ENCODE results near the gene TSPYL2. TPM values are rescaled to one million over a fixed set of nuclear protein-coding genes. Genes with fewer than 3 reads are reported as not detected.

TSPYL2 gene
- total RNA-seq (2022; extraction: Qiagen RNA extraction): 27.5 to 36.1 TPM (median 32.5 TPM) in 5 replicates

DNA sequence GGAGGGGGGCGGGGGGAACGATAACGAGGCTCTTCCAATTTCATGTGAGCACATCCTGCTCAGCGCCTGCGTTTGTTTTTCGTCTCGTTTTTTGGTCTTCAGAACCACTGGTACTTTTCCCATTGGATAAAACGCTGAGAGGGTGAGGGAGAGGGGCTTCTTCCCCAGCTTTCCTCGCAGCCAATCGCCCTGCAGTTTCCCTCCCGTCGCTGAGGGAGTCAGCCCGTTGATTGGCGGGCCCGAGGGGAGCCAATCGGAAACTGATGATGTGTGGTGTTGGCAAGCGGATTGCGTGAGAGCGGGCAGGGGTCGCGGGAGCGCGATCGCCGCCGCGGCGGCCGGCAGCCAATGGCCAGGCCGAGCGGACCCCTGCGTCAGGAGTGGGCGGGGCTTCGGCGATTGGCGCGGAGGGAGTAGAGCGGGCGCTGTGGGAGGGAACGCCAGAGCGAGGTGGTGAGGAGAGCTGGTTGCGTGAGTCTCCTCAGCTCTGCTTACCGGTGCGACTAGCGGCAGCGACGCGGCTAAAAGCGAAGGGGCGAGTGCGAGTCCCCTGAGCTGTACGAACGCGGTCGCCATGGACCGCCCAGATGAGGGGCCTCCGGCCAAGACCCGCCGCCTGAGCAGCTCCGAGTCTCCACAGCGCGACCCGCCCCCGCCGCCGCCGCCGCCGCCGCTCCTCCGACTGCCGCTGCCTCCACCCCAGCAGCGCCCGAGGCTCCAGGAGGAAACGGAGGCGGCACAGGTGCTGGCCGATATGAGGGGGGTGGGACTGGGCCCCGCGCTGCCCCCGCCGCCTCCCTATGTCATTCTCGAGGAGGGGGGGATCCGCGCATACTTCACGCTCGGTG, at the start of gene TSPYL2:
TSS of gene TSPYL2 (plus strand) at position 443 of the 848 bp plus-strand sequence. CDS start at position 575, 132 bp downstream.

GRCh38 chrX:53048169-53049126, 33.7 kb upstream of the TSPYL2 start, which contains the start of gene GPR173:
TSS of gene GPR173 (plus strand) at chrX:53048789. CDS start at chrX:53076622, 27,833 bp downstream.

GRCh38 chrX:53093748-53094581, 11.8 kb downstream of the TSPYL2 start, which contains the start of gene KANTR:
TSS of gene KANTR (plus strand) at chrX:53094142. CDS start at chrX:53124273, 30,131 bp downstream.

Other genes starting within 250 kb of the TSPYL2 start
- not detected in 5 replicates for gene XAGE3, start 214.3 kb upstream of the TSPYL2 start, total RNA-seq (2022; extraction: Qiagen RNA extraction)
- gene FAM156B, start 185.0 kb upstream of the TSPYL2 start, total RNA-seq (2022; extraction: Qiagen RNA extraction): 4.9 to 17.0 TPM (median 8.7 TPM) in 5 replicates
- gene FAM156A, start 123.8 kb upstream of the TSPYL2 start, total RNA-seq (2022; extraction: Qiagen RNA extraction): 10.7 to 23.1 TPM (median 17.0 TPM) in 5 replicates
- 0.02 TPM in 4 of 5 replicates, not detected in the other for gene GPR173, start 33.6 kb upstream of the TSPYL2 start, total RNA-seq (2022; extraction: Qiagen RNA extraction)
- 1.3 to 1.8 TPM (median 1.7 TPM) in 5 replicates for gene KANTR, start 11.8 kb downstream of the TSPYL2 start, total RNA-seq (2022; extraction: Qiagen RNA extraction)
- gene KDM5C, start 142.8 kb downstream of the TSPYL2 start, total RNA-seq (2022; extraction: Qiagen RNA extraction): 48.0 to 54.2 TPM (median 52.0 TPM) in 5 replicates
- 30.8 to 45.6 TPM (median 40.8 TPM) in 5 replicates for gene IQSEC2, start 199.2 kb downstream of the TSPYL2 start, total RNA-seq (2022; extraction: Qiagen RNA extraction)